Measurements from ENCODE around the gene MKX. TPM values are rescaled to one million over a fixed set of nuclear protein-coding genes. Genes with fewer than 3 reads are reported as not detected.
A peak's percentile ranks its signal among the peaks of the same experiment; 100 is the strongest.

MKX gene
- polyA plus RNA-seq, 1 experiment, result 0.76 TPM

DNA sequence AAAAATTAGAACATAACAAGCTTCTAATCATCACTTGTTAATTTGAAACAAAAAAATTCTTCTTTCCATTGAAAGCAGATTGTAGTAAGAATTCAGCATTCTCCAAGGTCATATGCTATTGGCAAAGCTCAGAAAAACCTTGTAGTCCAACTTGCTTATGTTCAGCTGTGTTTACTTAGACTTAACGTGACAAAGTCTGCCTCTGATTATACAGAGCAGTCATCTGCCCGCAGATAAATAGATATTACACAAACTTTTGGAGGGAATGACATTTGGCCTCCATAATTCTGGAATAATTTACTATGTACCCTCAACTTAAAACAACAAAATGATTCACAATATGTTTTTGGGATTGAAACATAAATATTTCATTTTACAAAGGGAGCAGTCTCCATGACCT lies 45.8 kb downstream of the MKX start:
- Histone ChIP-seq H3K27ac (ENCODE audit: low read depth, low read length) (no peak overlapping the region), H3K4me3 (ENCODE audit: low read depth, low read length) (no peak overlapping the region), H3K9me3 (ENCODE audit: control insufficient read depth, insufficient read depth, low read length) (no peaks in the 10 kb centered on the region), H3K27me3 (ENCODE audit: control insufficient read depth, insufficient read depth, low read length) (no peaks in the 10 kb centered on the region)
- CTCF ChIA-PET, result interaction anchor here (0.6 to 1.3 kb wide), 3 partner anchors 14 to 342 kb away, joined by 3 to 4 read pairs (median 3); no protein-coding TSS in a partner anchor
- TF ChIP-seq CTCF (IDR thresholded peaks at IDR 0.05; ENCODE audit: low read depth, low read length), result no peak
- POLR2A ChIA-PET, result interaction anchor here (1.0 kb wide), 1 partner anchor 23 kb away, joined by 3 read pairs; no protein-coding TSS in a partner anchor
- DNase-seq (ENCODE audit: low read depth, low spot score), result peak; percentile 15

- ChIA-PET POLR2A (interaction anchor here (1.0 kb wide), 1 partner anchor 24 kb away, joined by 3 read pairs; no protein-coding TSS in a partner anchor), CTCF (interaction anchor here (1.3 to 1.4 kb wide), 2 partner anchors 41 to 43 kb away, joined by 3 to 4 read pairs; no protein-coding TSS in a partner anchor)
- no peak for TF ChIP-seq CTCF (IDR thresholded peaks at IDR 0.05; ENCODE audit: low read depth, low read length)
- Histone ChIP-seq H3K27me3 (ENCODE audit: control insufficient read depth, insufficient read depth, low read length) (no peaks in the 10 kb centered on the region), H3K4me3 (ENCODE audit: low read depth, low read length) (no peak overlapping the region), H3K27ac (ENCODE audit: low read depth, low read length) (no peak overlapping the region), H3K9me3 (ENCODE audit: control insufficient read depth, insufficient read depth, low read length) (no peaks in the 10 kb centered on the region)
- DNase-seq (ENCODE audit: low read depth, low spot score), result no peak
These were observed 46.7 kb downstream of the MKX start for GRCh38 chr10:27698961-27699360.

GRCh38 chr10:27696466-27696865 lies 49.2 kb downstream of the MKX start:
- POLR2A ChIA-PET, result no interaction called here
- H3K9me3 ChIP-seq (ENCODE audit: control insufficient read depth, insufficient read depth, low read length), result no peaks in the 10 kb centered on the region
- CTCF ChIA-PET, result interaction anchor here (0.6 to 1.3 kb wide), 2 partner anchors 329 to 697 kb away, joined by 3 read pairs; no protein-coding TSS in a partner anchor
- H3K4me3 ChIP-seq (ENCODE audit: low read depth, low read length), result no peak overlapping the region
- no peak for DNase-seq (ENCODE audit: low read depth, low spot score)
- no peak for TF ChIP-seq CTCF (IDR thresholded peaks at IDR 0.05; ENCODE audit: low read depth, low read length)
- no peak overlapping the region for H3K27ac ChIP-seq (ENCODE audit: low read depth, low read length)
- no peaks in the 10 kb centered on the region for H3K27me3 ChIP-seq (ENCODE audit: control insufficient read depth, insufficient read depth, low read length)

DNA sequence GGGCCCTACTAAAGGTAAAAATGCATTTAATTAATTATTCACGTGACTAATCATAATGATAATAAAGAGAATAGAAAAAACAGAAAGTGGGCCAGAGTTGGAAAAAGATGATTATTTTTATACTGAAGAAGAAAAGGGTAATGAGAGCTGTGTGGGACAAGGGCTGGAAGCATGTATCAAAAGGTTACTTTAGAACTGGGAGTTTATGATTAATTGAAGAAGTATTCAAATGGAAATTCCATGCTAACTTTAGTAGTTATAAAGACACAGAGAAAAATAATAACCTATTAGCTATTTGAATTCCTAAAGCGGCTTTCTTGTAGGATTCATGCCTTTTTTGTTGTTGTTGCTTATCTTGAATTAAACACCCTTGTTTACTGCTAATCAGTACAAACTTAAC lies 49.9 kb downstream of the MKX start:
- no peak overlapping the region for H3K4me3 ChIP-seq (ENCODE audit: low read depth, low read length)
- no peaks in the 10 kb centered on the region for H3K9me3 ChIP-seq (ENCODE audit: control insufficient read depth, insufficient read depth, low read length)
- POLR2A ChIA-PET, result no interaction called here
- DNase-seq (ENCODE audit: low read depth, low spot score), result no peak
- no peak for TF ChIP-seq CTCF (IDR thresholded peaks at IDR 0.05; ENCODE audit: low read depth, low read length)
- no peaks in the 10 kb centered on the region for H3K27me3 ChIP-seq (ENCODE audit: control insufficient read depth, insufficient read depth, low read length)
- CTCF ChIA-PET, result interaction anchor here (0.9 to 1.3 kb wide), 2 partner anchors 10 to 698 kb away, joined by 3 read pairs; no protein-coding TSS in a partner anchor
- no peak overlapping the region for H3K27ac ChIP-seq (ENCODE audit: low read depth, low read length)

DNA sequence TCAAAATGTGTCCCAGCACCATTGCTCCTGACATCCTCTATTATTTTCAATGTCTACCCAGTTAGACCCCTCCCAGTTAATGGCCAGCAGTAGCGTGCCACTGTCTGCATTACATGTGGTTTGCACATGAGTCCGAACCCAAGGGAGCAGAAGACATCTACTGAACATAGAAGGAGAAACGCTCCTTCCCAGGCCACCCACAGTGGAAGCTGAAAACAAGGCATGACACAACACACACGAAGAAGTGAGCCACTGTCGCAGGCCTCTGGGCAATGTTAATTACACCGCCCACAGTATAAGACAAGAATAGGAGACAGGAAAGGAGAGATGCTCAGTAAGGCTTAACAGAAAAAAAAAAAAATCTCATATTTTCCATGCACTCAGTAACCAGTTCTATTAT lies 50.5 kb downstream of the MKX start:
- no peak for TF ChIP-seq CTCF (IDR thresholded peaks at IDR 0.05; ENCODE audit: low read depth, low read length)
- ChIA-PET CTCF (interaction anchor here (0.9 kb wide), 1 partner anchor 9 kb away, joined by 3 read pairs; no protein-coding TSS in a partner anchor), POLR2A (no interaction called here)
- no peak for DNase-seq (ENCODE audit: low read depth, low spot score)
- Histone ChIP-seq H3K4me3 (ENCODE audit: low read depth, low read length) (no peak overlapping the region), H3K27me3 (ENCODE audit: control insufficient read depth, insufficient read depth, low read length) (no peaks in the 10 kb centered on the region), H3K9me3 (ENCODE audit: control insufficient read depth, insufficient read depth, low read length) (no peaks in the 10 kb centered on the region), H3K27ac (ENCODE audit: low read depth, low read length) (no peak overlapping the region)

Data from AG04450 (cell line).